ENCODE results near the gene NEK3.
A peak's percentile ranks its signal among the peaks of the same experiment; 100 is the strongest.
"Not testable (repeated sequence)": the region's sequence is repeated elsewhere in the genome, so short reads cannot be mapped to it uniquely, and the experiment has no call there.

The NEK3 gene

DNA sequence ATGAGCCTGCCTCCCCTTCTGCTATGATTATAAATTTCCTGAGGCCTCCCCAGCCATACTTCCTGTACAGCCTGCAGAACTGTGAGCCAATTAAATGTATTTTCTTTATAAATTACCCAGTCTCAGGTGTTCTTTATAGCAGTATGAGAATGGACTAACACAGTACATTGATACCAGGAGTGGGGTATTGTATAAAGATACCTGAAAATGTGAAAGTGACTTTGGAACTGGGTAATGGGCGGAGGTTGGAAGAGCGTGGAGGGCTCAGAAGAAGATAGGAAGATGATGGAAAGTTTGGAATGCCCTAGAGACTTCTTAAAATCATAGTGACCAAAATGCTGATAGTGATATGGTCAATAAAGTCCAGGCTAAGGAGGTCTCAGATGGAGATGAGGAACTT is 63.3 kb downstream of the NEK3 start:
- H3K4me3 ChIP-seq (ENCODE audit: control insufficient read depth, low read depth, low read length), result no peak overlapping the region
- TF ChIP-seq, protein P1, sequence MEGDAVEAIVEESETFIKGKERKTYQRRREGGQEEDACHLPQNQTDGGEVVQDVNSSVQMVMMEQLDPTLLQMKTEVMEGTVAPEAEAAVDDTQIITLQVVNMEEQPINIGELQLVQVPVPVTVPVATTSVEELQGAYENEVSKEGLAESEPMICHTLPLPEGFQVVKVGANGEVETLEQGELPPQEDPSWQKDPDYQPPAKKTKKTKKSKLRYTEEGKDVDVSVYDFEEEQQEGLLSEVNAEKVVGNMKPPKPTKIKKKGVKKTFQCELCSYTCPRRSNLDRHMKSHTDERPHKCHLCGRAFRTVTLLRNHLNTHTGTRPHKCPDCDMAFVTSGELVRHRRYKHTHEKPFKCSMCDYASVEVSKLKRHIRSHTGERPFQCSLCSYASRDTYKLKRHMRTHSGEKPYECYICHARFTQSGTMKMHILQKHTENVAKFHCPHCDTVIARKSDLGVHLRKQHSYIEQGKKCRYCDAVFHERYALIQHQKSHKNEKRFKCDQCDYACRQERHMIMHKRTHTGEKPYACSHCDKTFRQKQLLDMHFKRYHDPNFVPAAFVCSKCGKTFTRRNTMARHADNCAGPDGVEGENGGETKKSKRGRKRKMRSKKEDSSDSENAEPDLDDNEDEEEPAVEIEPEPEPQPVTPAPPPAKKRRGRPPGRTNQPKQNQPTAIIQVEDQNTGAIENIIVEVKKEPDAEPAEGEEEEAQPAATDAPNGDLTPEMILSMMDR (conservative IDR thresholded peaks at IDR 0.05; ENCODE audit: control insufficient read depth, insufficient read depth, low read depth, low read length), result no peak
- DNase-seq (ENCODE audit: low read depth), result no peak

DNA sequence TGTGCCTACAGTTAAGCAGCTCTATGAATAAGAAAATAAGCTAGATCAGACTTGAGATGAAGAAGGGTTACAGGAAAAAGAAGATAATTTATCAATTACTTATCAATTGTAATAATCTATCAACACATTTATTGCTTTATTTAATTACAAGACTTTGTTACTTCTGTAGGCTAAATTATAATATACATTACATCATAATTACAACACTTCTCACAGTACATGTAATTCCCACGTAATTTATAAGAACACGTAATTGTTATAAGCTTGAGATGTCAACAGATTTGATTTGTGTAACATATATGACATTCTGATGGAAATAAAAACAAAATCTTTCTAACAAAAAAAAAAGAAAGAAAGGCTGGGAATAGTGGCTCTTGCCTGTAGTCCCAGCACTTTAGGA is 67.3 kb downstream of the NEK3 start:
- H3K4me3 ChIP-seq (ENCODE audit: control insufficient read depth, low read depth, low read length), result no peak overlapping the region
- TF ChIP-seq, protein P1 (conservative IDR thresholded peaks at IDR 0.05; ENCODE audit: control insufficient read depth, insufficient read depth, low read depth, low read length), result no peak
- DNase-seq (ENCODE audit: low read depth), result no peak

DNA sequence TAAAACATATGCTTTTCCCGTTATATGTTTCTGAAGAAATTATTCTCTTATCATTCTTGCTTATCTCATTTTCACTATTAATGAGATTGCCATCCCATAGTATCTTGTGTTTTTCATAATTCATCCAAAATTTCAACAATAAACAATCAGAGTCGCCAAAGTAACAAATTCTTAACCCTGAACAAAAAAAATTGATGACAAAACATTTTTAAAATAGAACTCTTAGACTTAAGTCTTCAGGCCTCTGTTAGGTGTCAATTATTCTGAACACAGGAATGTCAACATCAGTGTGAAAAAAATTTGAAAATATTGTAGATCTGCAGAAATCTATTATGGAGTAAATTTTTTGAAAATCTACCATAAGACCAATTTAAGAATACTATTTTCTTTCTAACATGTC is 67.9 kb downstream of the NEK3 start:
- TF ChIP-seq, protein P1 (conservative IDR thresholded peaks at IDR 0.05; ENCODE audit: control insufficient read depth, insufficient read depth, low read depth, low read length), result no peak
- H3K4me3 ChIP-seq (ENCODE audit: control insufficient read depth, low read depth, low read length), result no peak overlapping the region
- DNase-seq (ENCODE audit: low read depth), result no peak

GRCh38 chr13:52085421-52085820 is 74.0 kb downstream of the NEK3 start:
- TF ChIP-seq, protein P1 (conservative IDR thresholded peaks at IDR 0.05; ENCODE audit: control insufficient read depth, insufficient read depth, low read depth, low read length), result no peak
- DNase-seq (ENCODE audit: low read depth), result peak; percentile 81
- no peak overlapping the region for H3K4me3 ChIP-seq (ENCODE audit: control insufficient read depth, low read depth, low read length)

GRCh38 chr13:52084981-52085380 is 74.4 kb downstream of the NEK3 start:
- H3K4me3 ChIP-seq (ENCODE audit: control insufficient read depth, low read depth, low read length), result not testable (repeated sequence)

More at GRCh38 chr13:52084981-52085380, 74.4 kb downstream of the NEK3 start:
- not testable (repeated sequence) for DNase-seq (ENCODE audit: low read depth)
